ENCODE results near the gene LPCAT2. TPM values are rescaled to one million over a fixed set of nuclear protein-coding genes. Genes with fewer than 3 reads are reported as not detected.

Gene LPCAT2
- total RNA-seq, 6 donors from 2014 or later = 14.4 to 33.9 (median 26.9) TPM

GRCh38 chr16:55488306-55488705, 20.6 kb upstream of the LPCAT2 start:
- H3K27ac ChIP-seq = no peak overlapping the region
- H3K4me3 ChIP-seq = no peak overlapping the region
- TF ChIP-seq CTCF (IDR thresholded peaks at IDR 0.05) (no peak), POLR2AphosphoS5 (IDR thresholded peaks at IDR 0.05) (no peak), EP300 (IDR thresholded peaks at IDR 0.05) (no peak), POLR2A (IDR thresholded peaks at IDR 0.05) (no peak)
- 89 to 96% methylated on average over 12 of the region's 12 CpGs for WGBS, 2 donors
- DNase-seq (no peak), ATAC-seq (ENCODE audit: low FRiP score in 2 of 2) (no peak)
- H3K27me3 ChIP-seq = no peaks in the 10 kb centered on the region
- H3K9me3 ChIP-seq = no peaks in the 10 kb centered on the region
- peaks cover 0 to 21% (median 0%) of the 10 kb centered on the region in 4 donors for H3K36me3 ChIP-seq
- H3K4me1 ChIP-seq = no peaks in the 10 kb centered on the region

GRCh38 chr16:55489119-55489955, 19.5 kb upstream of the LPCAT2 start:
- ATAC-seq (ENCODE audit: low FRiP score in 2 of 2) (no peak), DNase-seq (no peak)
- Histone ChIP-seq H3K27ac (no peak overlapping the region), H3K27me3 (no peaks in the 10 kb centered on the region), H3K4me3 (no peak overlapping the region), H3K9me3 (no peaks in the 10 kb centered on the region), H3K36me3 (peaks cover 0 to 27% (median 0%) of the 10 kb centered on the region in 4 donors), H3K4me1 (no peaks in the 10 kb centered on the region)
- WGBS, 2 donors = 92 to 96% methylated on average over 13 to 14 of the region's 14 CpGs
- TF ChIP-seq POLR2AphosphoS5 (IDR thresholded peaks at IDR 0.05) (no peak), CTCF (IDR thresholded peaks at IDR 0.05) (no peak), POLR2A (IDR thresholded peaks at IDR 0.05) (no peak), EP300 (IDR thresholded peaks at IDR 0.05) (no peak)

- WGBS, 2 donors = 87 to 91% methylated on average over 2 of the region's 2 CpGs
- H3K27ac ChIP-seq = no peak overlapping the region
- peaks cover 0 to under 1% (median 0%) of the 10 kb centered on the region in 4 donors for H3K4me1 ChIP-seq
- no peak for ATAC-seq (ENCODE audit: low FRiP score in 2 of 2)
- no peaks in the 10 kb centered on the region for H3K27me3 ChIP-seq
- H3K36me3 ChIP-seq = peaks cover 0 to 26% (median 0%) of the 10 kb centered on the region in 4 donors
- DNase-seq = no peak
- TF ChIP-seq POLR2AphosphoS5 (IDR thresholded peaks at IDR 0.05) (no peak), POLR2A (IDR thresholded peaks at IDR 0.05) (no peak)
- no peaks in the 10 kb centered on the region for H3K9me3 ChIP-seq
- H3K4me3 ChIP-seq = no peak overlapping the region
Measured at GRCh38 chr16:55489956-55490265, 19.0 kb upstream of the LPCAT2 start.

- no peak overlapping the region for H3K27ac ChIP-seq
- peaks cover 0 to 5% (median 0%) of the 10 kb centered on the region in 4 donors for H3K4me1 ChIP-seq
- TF ChIP-seq EP300 (IDR thresholded peaks at IDR 0.05) (no peak), CTCF (IDR thresholded peaks at IDR 0.05) (no peak), POLR2AphosphoS5 (IDR thresholded peaks at IDR 0.05) (no peak), POLR2A (IDR thresholded peaks at IDR 0.05) (no peak)
- 93 to 100% methylated on average over 2 of the region's 2 CpGs for WGBS, 2 donors
- H3K4me3 ChIP-seq = no peak overlapping the region
- H3K9me3 ChIP-seq = no peaks in the 10 kb centered on the region
- no peak for DNase-seq
- H3K36me3 ChIP-seq = peaks cover 0 to 23% (median 0%) of the 10 kb centered on the region in 4 donors
- ATAC-seq (ENCODE audit: low FRiP score in 2 of 2) = no peak
- no peaks in the 10 kb centered on the region for H3K27me3 ChIP-seq
Measured at GRCh38 chr16:55490301-55490700, 18.6 kb upstream of the LPCAT2 start.

GRCh38 chr16:55491691-55492090, 17.2 kb upstream of the LPCAT2 start:
- no peak for ATAC-seq (ENCODE audit: low FRiP score in 2 of 2)

More at GRCh38 chr16:55491691-55492090, 17.2 kb upstream of the LPCAT2 start:
- no peak for TF ChIP-seq EP300 (IDR thresholded peaks at IDR 0.05)
- no peak for TF ChIP-seq CTCF (IDR thresholded peaks at IDR 0.05)
- no peak for TF ChIP-seq POLR2A (IDR thresholded peaks at IDR 0.05)
- Histone ChIP-seq H3K9me3 (no peaks in the 10 kb centered on the region), H3K27me3 (no peaks in the 10 kb centered on the region), H3K4me1 (peaks cover 0 to 14% (median 3%) of the 10 kb centered on the region in 4 donors), H3K4me3 (no peak overlapping the region), H3K27ac (peak overlapping the region in 1 of 4 donors; percentile 15), H3K36me3 (peaks cover 0 to 24% (median 0%) of the 10 kb centered on the region in 4 donors)
- DNase-seq = peak in 1 of 2 donors; percentile 81
- 75 to 76% methylated on average over 7 of the region's 7 CpGs for WGBS, 2 donors
